Parathyroid adenoma (tissue), 2 donors: ENCODE measurements around the gene UMPS.

ENCODE experiments used
- H2AFZ ChIP-seq: fragments of 300-600 bp; sonication (generic); one replicate; pipeline ENCODE4 v1.7.0; 2017; ENCODE audit warnings: antibody characterized with exemption, mild to moderate bottlenecking
- H3K27ac ChIP-seq: fragments of 300-600 bp; sonication (generic); one replicate; pipeline ENCODE4 v1.7.0; 2017
- H3K27me3 ChIP-seq: fragments of 300-600 bp; sonication (generic); one replicate; pipeline ENCODE4 v1.7.0; 2017; ENCODE audit warnings: low read length; ENCODE audit not compliant: control insufficient read depth, insufficient read depth
- H3K36me3 ChIP-seq: fragments of 300-600 bp; sonication (generic); one replicate; pipeline ENCODE4 v1.7.0; 2017; ENCODE audit warnings: low read length; ENCODE audit not compliant: control insufficient read depth, insufficient read depth
- H3K4me1 ChIP-seq: fragments of 300-600 bp; sonication (generic); one replicate; pipeline ENCODE4 v1.7.0; 2017; ENCODE audit warnings: control low read depth
- H3K4me2 ChIP-seq: fragments of 300-600 bp; sonication (generic); one replicate; pipeline ENCODE4 v1.7.0; 2017; ENCODE audit warnings: low read length
- H3K4me3 ChIP-seq: fragments of 300-600 bp; sonication (generic); one replicate; pipeline ENCODE4 v1.7.0; 2017; ENCODE audit warnings: low read depth, low read length
- H3K79me2 ChIP-seq: fragments of 300-600 bp; sonication (generic); one replicate; pipeline ENCODE4 v1.7.0; 2017; ENCODE audit warnings: control low read depth
- H3K9ac ChIP-seq: fragments of 300-600 bp; sonication (generic); one replicate; pipeline ENCODE4 v1.7.0; 2017; ENCODE audit warnings: mild to moderate bottlenecking
- H3K9me3 ChIP-seq: fragments of 300-600 bp; sonication (generic); one replicate; pipeline ENCODE4 v1.7.0; 2017; ENCODE audit warnings: low read length; ENCODE audit not compliant: control insufficient read depth
- CTCF ChIP-seq: fragments of 300-600 bp; sonication (generic); IDR thresholded peaks from one replicate; pipeline ENCODE4 v1.7.0; 2017; ENCODE audit warnings: antibody characterized with exemption, mild to moderate bottlenecking
- donor health status: primary hyperparathyroidism.

UMPS gene

GRCh38 chr3:124730129-124730940 is at the start of gene UMPS:
Gene UMPS (plus strand): TSS chr3:124730452. CDS start chr3:124730472, 20 bp downstream.
- Histone ChIP-seq H2AFZ (peak within 1 kb of the TSS; percentile 92), H3K36me3 (no peaks in the 10 kb centered on the region), H3K27me3 (no peaks in the 10 kb centered on the region), H3K4me3 (peak within 1 kb of the TSS; percentile 98), H3K4me2 (peak within 1 kb of the TSS; percentile 80), H3K27ac (peak within 1 kb of the TSS; percentile 45), H3K9ac (peak within 1 kb of the TSS; percentile 2), H3K4me1 (peaks cover 3% of the 10 kb centered on the region), H3K79me2 (peaks cover 5% of the 10 kb centered on the region), H3K9me3 (no peaks in the 10 kb centered on the region)
- no peak for TF ChIP-seq CTCF

- Histone ChIP-seq H3K27me3 (no peaks in the 10 kb centered on the region), H3K79me2 (no peaks in the 10 kb centered on the region), H3K4me1 (no peaks in the 10 kb centered on the region), H3K9me3 (no peaks in the 10 kb centered on the region), H3K27ac (no peak overlapping the region), H2AFZ (no peak overlapping the region), H3K4me3 (no peak overlapping the region), H3K9ac (no peak overlapping the region), H3K4me2 (no peak overlapping the region), H3K36me3 (no peaks in the 10 kb centered on the region)
- no peak for TF ChIP-seq CTCF
These were observed 49.7 kb upstream of the UMPS start for GRCh38 chr3:124680521-124680920.

DNA sequence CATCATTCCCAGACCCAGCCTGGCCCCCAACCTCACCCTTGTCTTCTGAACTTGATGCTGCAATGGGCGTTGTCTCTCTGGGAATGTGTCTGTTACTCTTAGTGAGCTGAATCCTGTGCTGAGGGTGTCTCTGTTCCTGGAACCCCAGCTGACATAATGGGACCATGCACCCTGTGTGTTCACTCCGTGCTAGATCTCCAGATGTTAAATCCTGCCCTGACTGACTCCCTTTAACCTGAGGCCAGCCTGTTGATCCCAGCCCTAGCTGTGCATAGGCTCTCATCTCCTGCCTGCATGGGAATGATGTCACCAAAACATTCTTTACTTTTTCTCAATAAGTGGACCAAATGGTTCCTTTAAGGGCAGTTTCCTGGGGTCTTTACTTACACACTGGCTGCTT is 48.0 kb upstream of the UMPS start:
- H3K27ac ChIP-seq: no peak overlapping the region
- H2AFZ ChIP-seq: no peak overlapping the region
- H3K4me1 ChIP-seq: no peaks in the 10 kb centered on the region
- no peaks in the 10 kb centered on the region for H3K27me3 ChIP-seq
- H3K9ac ChIP-seq: no peak overlapping the region
- H3K4me2 ChIP-seq: no peak overlapping the region
- no peaks in the 10 kb centered on the region for H3K79me2 ChIP-seq
- no peaks in the 10 kb centered on the region for H3K36me3 ChIP-seq
- no peak for TF ChIP-seq CTCF
- H3K9me3 ChIP-seq: no peaks in the 10 kb centered on the region
- no peak overlapping the region for H3K4me3 ChIP-seq

- no peak for TF ChIP-seq CTCF
- Histone ChIP-seq H2AFZ (no peak overlapping the region), H3K27ac (no peak overlapping the region), H3K36me3 (no peaks in the 10 kb centered on the region), H3K4me3 (no peak overlapping the region), H3K4me1 (no peaks in the 10 kb centered on the region), H3K27me3 (no peaks in the 10 kb centered on the region), H3K79me2 (no peaks in the 10 kb centered on the region), H3K9me3 (no peaks in the 10 kb centered on the region), H3K4me2 (no peak overlapping the region), H3K9ac (no peak overlapping the region)
These were observed 45.8 kb upstream of the UMPS start for GRCh38 chr3:124684459-124684858.

GRCh38 chr3:124685067-124685466 is 45.2 kb upstream of the UMPS start:
- Histone ChIP-seq H3K4me1 (no peaks in the 10 kb centered on the region), H3K36me3 (no peaks in the 10 kb centered on the region), H3K4me3 (no peak overlapping the region), H3K9ac (no peak overlapping the region), H3K79me2 (no peaks in the 10 kb centered on the region), H3K9me3 (no peaks in the 10 kb centered on the region), H3K4me2 (no peak overlapping the region), H3K27ac (no peak overlapping the region), H2AFZ (no peak overlapping the region), H3K27me3 (no peaks in the 10 kb centered on the region)
- no peak for TF ChIP-seq CTCF
